Stimulated activated CD8-positive, alpha-beta memory T cell treated with anti-CD3 and anti-CD28 coated beads, Interleukin-12 subunit alpha, Interleukin-12 subunit beta, amount 100 ng/mL, for 4 hours (primary cell): ENCODE data around the gene CFAP20DC.
"Not testable (repeated sequence)": the region's sequence is repeated elsewhere in the genome, so short reads cannot be mapped to it uniquely, and the experiment has no call there.

Experiments used
- DNase-seq: peaks from one replicate; pipeline ENCODE4 v3.0.0-alpha.2; 2020; ENCODE audit warnings: low read depth

Gene CFAP20DC

DNA sequence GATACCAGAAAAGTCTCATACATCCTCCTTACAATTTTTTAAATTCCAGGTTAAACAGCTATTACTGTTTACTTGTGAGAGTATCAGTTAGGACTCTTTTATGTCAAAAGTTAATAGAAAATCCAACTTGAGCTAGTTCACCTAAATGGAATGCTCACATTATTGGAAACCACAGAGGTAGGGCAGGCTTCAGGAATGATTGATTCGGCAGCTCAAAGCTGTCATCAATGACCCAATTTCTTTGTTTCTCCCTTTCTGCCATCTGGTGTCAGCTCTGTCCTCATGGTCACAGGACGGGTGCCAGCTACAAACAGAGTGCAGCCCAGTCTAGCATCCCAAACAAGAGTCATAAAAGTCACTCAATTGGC, 32.2 kb downstream of the CFAP20DC start:
- DNase-seq: no peak

DNA sequence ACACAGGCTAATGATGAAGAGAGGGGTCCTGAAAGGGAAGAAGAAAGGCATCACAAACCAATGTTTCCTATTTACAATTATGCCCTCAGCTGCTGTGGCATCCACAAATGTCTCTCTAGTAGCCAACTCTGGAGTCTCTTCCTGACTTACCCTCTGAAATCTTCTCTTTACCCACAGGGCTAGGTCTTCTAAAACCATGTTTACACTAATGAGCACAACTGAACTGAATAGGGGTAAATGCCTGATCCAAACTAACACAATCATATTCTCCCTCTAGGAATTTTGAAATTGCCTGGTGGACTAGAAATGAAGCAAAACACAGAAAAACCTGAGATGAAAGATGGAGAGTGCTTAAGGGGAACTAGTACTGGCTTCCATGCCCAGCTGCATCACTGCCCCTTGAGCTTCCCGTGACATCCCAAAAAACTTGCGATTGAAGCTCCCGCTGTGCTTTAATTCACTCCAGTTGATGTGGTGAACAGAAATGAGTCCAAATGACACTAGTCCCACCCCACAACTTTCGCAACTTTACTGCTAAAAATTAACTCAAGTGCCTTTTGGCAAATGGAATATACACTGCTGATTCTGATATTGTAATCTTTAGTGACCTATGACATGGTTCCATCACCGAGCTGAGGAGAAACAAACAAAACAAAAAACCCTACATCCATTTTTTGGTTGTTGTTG, 32.8 kb downstream of the CFAP20DC start:
- DNase-seq: no peak

DNA sequence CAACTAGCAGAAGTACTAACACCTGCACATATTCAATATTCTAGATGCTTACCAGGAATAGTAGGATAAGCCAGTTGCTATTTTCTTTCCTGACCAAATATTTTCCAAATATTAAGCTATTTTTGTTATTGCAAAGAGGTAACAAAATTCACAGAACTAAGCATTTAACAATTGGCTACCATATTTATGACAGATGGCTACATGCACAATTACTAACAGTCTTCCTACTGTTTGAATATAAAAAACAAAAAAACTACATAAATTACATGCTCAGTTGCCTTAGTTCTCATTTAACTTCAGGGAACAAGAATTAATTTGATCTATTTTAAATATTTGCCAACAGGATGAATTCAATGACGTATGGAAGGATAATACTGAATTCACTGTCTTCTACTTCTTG, 36.2 kb downstream of the CFAP20DC start:
- DNase-seq: no peak

DNA sequence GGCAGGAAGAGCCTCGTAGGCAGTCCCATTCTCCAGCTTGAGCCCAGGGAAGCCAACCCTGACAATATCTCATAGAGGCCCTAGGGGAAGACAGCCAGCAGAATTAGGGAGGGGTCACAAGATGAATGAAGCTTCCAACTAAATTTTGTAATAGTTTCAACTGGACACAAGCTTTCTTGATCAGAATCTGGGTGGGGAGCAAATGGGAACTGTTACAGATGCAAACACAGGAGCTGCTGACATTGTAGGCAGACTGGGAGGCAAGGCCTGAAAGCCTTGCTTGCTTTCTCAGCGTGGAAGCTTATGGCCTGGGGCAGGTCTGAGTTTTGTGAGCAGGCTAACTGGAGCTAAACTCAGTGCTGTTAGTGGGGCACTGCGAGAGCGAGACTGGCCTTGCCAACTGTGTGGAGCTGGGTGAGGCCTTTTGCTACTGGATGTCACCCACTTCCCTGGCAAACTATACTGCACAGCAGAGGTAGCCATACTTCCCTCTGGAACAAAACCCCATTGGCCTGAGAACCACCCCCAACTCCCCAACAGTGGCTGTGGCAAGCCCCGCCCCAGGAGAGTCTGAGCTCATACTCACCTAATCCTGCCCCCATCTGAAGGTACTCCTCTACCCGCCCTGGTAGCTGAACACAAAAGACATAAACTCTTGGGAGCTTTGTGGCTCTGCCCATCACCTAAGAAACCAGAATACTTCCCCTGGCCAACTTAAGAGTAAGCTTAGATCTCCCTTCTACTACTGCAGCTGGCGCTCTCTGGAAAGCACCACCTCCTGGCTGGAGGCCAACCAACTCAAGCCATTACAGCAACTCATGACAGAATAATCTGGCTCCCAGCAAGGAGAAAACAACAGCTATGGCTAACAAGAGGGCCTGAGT, 42.9 kb downstream of the CFAP20DC start:
- DNase-seq: no peak

DNA sequence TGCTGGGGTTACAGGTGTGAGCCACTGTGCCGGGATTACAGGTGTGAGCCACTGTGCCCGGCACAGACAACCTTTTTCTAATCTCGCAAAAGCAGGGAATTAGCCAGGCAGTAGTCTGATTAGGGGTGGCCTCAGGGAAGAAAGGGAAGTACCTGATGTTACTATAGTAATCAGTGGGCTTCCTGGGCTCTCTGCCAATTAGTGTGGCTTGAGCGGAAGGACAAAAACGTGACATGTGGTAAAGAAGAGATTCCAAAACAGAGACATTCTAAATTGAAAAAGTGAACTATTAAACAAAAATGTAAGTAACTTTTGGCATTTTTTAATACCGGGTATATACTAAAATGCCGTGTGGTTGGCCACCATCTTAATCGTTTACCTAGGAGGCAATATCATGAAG, 48.1 kb downstream of the CFAP20DC start:
- DNase-seq: no peak

DNA sequence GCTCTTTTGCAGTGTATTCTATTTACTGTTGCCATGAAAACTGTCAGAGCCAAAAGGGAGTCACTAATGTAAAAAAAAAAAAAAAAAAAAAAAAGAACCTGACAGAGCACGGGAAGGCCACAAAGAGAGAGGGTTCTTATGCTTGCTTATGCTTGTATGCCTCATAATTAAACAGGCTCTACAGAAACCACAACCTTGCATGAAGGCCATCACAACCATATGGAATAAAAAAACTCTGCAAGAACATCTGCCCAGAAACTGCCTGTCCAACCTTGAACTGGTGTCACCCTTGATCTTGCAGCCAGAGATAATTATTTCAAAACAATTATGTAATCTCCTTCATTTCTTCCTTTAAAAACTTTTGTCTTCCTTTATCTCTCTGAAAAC, 50.1 kb downstream of the CFAP20DC start:
- no peak for DNase-seq

DNA sequence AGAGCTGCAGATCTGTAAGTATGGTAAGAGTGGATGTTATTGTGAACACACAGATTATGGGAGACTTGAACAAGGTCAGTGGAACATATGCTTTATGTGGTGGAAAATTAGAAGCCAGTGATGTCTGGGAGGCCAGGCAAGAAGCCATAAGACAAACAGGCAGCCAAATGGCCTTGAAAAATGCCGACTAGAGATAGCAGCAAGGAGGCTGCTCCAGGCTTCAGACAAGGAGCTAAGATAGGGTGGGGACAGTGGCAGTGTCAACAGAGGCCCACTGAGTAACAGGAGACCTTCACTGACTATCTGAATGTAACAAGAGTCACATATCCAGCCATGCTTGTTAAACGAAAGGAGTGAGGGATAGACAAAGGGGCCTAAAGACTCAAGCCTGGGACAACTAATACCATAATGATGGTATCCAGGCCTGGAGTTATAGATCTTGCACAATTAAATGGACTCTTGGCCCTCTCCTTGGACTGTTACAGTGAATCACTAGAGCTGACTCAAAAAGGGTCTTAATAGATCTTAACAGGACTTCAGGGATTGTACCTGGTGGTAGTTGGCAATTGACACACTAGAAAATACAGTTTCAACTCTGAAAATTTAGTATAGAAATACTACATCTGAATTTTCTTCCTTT, 50.6 kb downstream of the CFAP20DC start:
- no peak for DNase-seq

DNA sequence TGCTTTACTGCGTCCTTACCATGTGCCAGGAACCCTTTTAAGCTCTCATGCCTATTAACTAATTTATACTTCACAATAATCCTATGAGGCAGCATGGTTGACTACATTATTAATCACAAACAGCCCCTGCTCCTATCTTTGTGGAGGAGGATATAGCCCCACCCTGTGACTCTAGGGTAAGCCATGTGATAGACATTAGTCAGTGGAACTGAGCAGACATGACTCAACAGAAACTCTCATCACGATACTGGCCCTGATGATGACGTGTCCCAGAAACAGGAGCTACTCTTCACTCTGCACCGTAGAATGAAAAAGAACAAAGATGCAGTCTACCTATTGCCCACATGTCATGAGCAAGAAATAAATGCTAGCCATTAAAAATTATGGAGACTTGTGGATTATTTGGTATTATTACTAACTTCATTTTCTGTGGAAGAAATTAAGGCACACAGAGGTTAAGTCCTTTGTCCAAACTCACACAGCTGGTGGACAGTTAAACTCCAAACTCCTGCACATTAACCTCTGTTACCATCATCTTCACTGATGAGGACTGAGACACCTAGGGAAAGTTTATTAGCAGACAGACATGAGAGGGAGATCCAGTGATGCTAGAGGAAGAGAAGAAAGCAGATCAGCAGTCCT, 51.2 kb downstream of the CFAP20DC start:
- no peak for DNase-seq

DNA sequence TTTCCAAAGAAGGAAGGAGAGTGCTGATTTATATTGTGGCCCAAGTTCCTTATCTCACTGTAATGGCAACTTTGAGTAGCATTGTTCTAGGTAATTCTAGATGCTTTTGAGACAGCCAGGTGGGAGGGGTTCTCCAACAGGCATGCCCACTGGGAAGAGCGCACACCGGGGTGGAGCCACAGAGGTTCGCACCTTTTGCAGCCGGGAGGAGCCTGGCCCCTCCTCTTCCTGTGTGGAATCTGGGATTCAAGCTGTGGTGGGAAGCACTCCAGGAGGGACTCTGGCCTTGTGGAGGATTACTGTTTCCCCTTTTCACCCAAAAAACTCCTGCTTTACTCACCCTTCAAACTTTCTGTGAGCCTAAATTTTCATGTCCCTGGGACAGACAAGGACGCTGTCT, 53.1 kb downstream of the CFAP20DC start:
- no peak for DNase-seq

DNA sequence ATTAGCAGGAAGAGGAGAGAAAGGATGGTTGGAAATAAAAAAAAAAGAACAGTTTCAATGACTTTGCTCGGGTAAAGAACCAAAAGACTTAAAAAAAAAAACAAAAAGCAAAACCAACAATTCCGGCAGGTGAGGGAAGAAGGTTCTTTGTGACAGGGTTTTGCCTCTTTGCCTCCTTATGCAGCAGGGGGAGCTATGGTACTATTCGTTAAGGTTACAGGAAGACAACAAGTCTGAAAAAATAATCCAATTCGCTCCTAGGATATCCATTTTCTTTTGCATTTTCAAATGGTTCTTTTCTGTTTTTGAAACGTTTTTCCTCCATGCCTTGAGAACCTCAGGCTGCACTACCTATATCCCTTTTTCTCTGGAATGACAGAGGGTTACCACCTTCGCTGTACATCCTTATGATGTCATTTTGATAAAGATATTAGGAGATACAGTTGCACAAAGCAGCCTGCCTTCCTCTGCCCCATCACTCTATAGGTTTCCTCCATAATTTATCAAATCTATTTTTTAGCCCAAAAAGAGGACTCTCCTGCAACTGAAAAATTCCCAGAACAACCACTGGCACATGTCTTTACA, 55.0 kb downstream of the CFAP20DC start:
- DNase-seq: no peak

DNA sequence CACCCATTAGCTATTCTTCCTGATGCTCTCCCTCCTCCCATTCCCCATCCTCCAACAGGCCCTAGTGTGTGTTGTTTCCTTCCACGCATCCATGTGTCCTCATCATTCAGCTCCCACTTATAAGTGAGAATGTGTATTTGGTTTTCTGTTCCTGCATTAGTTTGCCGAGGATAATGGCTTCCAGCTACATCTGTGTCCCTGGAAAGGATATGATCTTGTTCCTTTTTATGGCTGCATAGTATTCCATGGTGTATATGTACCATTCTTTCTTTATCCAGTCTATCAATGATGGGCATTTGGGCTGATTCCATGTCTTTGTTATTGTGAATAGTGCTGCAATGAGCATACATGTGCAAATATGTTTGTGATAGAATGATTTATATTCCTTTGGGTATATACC, 56.3 kb downstream of the CFAP20DC start:
- no peak for DNase-seq

DNA sequence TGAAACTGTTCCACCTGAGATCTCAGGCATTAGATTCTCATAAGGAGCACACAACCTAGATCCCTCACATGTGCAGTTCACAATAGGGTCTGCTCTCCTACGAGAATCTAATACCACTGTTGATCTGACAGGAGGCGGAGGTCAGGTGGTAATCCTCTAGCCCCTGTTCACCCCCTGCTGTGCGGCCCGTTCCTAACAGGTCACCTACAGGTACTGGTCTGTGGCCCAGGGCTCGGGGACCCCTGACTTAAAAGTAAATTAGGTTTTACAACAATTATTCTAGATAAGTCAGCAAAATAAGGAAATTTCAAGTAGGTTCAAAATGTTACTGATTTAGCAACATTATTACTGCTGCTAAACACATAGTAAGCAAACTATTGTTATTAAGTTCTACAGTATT, 58.2 kb downstream of the CFAP20DC start:
- DNase-seq: no peak

DNA sequence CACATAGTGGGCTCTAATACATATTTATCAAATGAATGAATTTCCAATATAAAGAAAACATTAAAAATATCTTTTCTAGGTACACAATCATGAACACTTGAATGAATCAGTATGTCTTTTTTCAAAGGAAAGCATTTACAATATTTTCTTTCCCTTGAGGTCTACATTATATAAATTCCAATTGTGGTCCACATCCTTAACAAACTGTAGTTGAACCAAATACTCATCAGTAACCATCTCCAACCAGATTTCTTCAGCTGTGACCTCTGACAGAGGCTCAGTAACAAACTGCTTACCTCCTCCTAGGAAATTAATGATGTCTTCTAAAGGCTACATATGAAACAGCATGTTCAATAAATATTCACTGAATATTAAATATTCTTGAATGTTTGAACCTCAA, 58.8 kb downstream of the CFAP20DC start:
- no peak for DNase-seq

DNA sequence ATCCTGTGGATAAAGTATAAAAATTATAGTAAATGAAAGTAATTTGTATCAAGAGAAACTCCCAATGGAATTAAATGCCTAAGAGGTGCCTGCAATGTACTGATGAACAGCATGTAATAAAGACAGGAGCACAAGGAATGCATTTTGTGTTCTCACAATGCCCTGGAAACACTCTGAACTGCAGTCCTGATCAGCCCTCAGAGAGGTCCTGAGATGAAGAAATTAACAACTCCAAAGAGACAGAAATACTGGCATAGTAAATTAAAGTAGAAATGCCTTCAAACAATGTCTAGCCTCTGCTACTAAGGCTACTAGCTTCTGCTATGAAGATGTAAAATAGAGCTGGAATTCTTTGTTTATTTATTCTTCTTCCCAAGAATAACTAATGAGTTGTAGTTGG, 59.9 kb downstream of the CFAP20DC start:
- DNase-seq: no peak

DNA sequence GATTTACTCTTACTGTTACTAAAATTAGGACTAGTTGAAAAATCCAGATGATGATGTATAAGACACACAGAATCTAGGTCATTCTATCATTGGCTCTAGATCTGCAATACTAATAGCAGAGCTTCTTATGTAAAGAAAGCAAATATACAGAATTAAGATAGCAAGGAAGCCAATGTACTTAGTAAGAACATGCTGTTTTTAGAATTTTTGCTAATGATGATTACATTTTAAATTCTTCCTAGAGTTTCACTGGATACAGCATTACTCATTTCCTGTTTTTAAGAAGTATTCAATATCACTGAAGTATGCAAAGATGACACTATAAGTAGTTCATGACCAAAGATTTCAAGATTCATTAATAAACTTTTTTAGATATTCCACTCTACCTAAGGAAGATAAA, 60.7 kb downstream of the CFAP20DC start:
- no peak for DNase-seq

DNA sequence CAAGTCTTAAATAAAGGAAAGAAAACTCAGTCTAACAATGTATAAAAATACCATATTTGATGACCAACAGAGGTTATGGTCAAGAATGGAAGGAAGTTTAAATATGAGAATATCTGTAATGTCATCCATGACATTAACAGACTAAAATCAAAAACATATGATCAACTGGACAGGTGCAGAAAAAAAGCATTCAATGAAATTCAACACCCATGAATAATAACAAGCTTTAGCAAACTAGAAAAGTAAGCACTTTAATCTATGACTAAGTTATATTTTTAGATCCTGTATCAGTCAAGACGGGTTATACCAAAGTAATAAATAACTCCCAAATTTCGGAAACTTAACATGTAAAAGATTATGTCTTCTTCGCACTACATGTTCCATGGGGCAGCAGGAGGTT, 61.8 kb downstream of the CFAP20DC start:
- DNase-seq: no peak

DNA sequence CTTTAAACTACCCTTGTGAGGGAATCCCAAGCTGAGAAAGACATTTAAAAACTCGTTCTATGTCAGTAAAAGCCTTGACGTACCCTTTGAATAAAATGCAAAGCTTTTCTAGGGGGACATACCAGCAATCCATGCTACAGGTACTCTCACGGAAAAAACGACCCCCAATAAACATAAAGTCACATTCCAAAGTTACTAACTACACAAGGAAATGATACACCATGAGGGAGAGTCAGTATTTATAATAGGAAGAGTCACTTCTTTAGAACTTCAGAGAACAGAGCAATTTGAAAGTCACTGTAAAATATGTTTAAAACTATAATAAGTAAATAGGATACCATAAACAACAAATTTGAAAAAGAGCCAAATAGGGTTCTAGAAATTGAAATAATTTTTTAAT, 63.2 kb downstream of the CFAP20DC start:
- no peak for DNase-seq

DNA sequence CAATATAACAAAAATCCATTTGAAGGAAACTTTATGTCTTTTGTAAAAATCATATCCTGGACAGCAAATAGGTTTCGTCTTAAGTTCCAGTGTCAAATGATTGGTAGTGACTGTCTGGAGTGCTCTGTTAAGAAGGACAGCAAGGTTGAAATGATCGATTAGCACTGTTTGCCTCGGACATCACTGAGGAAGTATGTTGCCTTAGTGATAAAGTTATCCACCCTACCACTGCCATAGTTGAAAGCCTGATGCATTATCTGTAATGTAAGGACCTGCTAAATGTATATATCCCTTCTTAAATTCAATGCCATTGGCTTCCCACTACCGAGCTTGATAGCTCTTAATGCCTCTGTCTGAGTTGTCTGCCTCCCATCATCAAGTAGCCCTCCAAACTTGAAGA, 70.0 kb downstream of the CFAP20DC start:
- no peak for DNase-seq

DNA sequence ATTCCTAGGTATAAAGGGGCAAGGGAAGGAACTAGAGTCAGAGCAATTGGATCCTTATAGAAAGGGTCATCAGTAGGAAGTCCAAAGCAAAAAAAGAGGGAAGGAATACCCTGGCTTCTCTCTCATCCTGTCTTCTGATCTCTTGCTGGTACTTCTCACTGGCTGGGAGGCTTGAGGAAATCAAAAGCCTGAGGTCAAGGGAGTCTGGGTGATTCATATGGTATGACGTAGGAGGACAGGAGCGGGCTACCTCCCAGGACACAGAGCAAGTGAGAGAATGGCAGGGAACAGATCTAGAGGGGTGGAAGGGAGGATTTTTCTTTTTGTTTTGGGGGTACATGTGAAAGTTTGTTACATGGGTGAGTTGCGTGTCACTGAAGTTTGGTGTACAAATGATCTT, 76.0 kb downstream of the CFAP20DC start:
- DNase-seq: no peak

DNA sequence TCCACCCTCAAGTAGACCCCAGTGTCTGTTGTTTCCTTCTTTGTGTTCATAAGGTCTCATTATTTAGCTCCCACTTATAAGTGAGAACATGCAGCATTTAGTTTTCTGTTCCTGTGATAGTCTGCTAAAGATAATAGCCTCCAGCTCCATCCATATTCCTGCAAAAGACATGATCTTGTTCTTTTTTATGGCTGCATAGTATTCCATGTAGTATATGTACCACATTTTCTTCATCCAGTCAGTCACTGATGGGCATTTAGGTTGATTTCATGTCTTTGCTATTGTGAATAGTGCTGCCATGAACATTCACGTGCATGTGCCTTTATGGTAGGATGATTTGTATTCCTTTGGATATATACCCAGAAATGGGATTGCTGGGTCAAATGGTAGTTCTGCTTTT, 82.0 kb downstream of the CFAP20DC start:
- not testable (repeated sequence) for DNase-seq

DNA sequence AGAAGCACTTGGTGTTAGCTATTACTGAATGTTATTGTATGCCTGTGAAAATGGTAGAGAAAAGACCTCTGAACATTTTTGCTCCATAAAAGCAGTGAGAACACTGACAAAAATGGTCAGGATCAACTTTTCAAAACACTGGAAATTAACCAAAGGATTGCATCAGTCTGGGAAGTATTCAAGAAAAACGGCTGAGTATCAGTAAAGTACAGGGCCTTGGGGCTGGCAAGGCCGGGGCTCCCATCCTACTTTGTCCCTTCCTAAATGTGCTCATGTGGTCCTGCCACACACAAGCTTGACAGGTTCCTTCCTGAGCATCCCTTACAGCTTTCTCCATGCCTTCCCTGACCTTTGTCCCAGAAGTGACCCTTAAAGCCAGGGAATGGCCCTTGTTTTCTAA, 84.0 kb downstream of the CFAP20DC start:
- DNase-seq: no peak

DNA sequence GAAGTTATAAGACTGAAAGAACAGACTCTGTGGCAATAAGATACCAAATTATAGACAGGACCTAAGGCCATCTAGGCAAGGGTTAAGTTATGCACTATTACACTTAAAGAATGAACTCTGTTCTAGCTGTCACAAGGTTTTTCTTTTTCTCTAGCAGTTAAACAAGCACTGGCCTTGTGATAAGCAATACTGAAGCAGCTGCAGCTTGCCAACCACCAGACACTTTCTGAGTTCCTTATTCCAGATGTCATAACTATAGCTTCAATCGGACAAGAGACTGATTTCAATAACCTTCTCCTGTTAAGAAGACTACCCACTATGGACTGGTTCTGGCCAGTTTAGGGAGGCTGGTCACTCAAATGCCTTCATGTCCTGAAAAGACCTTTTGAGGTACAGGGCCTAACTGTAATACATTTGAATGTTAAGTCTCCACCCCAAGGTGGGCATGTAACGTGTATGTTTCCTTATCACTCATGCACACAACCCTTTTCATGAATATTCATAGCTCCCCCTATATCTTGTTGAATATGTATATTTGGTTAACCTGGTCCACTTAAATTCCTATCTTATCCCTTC, 85.8 kb downstream of the CFAP20DC start:
- no peak for DNase-seq
